Right cardiac atrium (tissue), 5 donors: ENCODE data around the gene KYAT1. TPM values are rescaled to one million over a fixed set of nuclear protein-coding genes. Genes with fewer than 3 reads are reported as not detected.
A peak's percentile ranks its signal among the peaks of the same experiment; 100 is the strongest.

Experiments used
- ATAC-seq, 2 donors: fragments of 200-7000 bp; cut with Tn5 transposase; one replicate each; pipeline versions ENCODE4 v1.8.0 to v1.9.1; 2020; ENCODE audit warnings: moderate library complexity in 2 of 2, mild to moderate bottlenecking in 1 of 2
- DNase-seq, 3 donors: peaks; one replicate each; pipeline ENCODE4 v3.0.0-alpha.2; 2020
- H3K27ac ChIP-seq: one replicate; pipeline ENCODE4 v1.5.1; 2013; ENCODE audit warnings: mild to moderate bottlenecking, low read length, control low read depth, moderate library complexity
- H3K27me3 ChIP-seq: one replicate; pipeline ENCODE4 v1.6.1; 2013; ENCODE audit not compliant: control insufficient read depth, insufficient read depth
- H3K4me1 ChIP-seq: one replicate; pipeline ENCODE4 v1.6.1; 2013; ENCODE audit warnings: low read length; ENCODE audit not compliant: control insufficient read depth, insufficient read depth
- H3K4me3 ChIP-seq: one replicate; pipeline ENCODE4 v1.5.1; 2013; ENCODE audit warnings: low read length, control low read depth
- H3K9me3 ChIP-seq: one replicate; pipeline ENCODE4 v1.6.1; 2013; ENCODE audit warnings: low read length; ENCODE audit not compliant: control insufficient read depth
- WGBS: extraction: QIAGEN DNeasy Blood & Tissue Kit; methylation state at CpG from one replicate; pipeline ENCODE4 v1.1.7; 2013; 5-methylcytosine and 5-hydroxymethylcytosine counted together
- intact Hi-C, 4 donors: fragments of 100-400 bp; cut with DNase I; formaldehyde crosslinking; loops; one replicate each; pipeline versions ENCODE4 v1.11.0 to v1.14.0; 2022 to 2023
- polyA plus RNA-seq: library from polyadenylated mRNA; stranded (reverse); fragments of 200-250 nt; gene quantifications from one replicate; pipeline ENCODE4 v1.2.3, GENCODE V29; 2013
- total RNA-seq, 4 donors: library from RNA; stranded (reverse); fragmentation: NEBNext Ultra II Directional; extraction: Animal tissue kit (Norgen Biotek cat#: 25700); gene quantifications; one replicate each; pipeline ENCODE4 v1.2.1, GENCODE V29; 2021
- donor health status: healthy with polysubstance abuse.
- donor health status: DM: no; HTN: yes; CAD: no.
- donor health status: DM: no; HTN: no; CAD: no.
- donor health status: DM: no; HTN: yes; CAD: no; lungs with severe emphysema.
- donor health status: DM: yes; HTN: yes; CAD: no.

The KYAT1 gene
- total and polyA plus RNA-seq, 5 donors = 10.1 to 18.0 (median 14.7) TPM

DNA sequence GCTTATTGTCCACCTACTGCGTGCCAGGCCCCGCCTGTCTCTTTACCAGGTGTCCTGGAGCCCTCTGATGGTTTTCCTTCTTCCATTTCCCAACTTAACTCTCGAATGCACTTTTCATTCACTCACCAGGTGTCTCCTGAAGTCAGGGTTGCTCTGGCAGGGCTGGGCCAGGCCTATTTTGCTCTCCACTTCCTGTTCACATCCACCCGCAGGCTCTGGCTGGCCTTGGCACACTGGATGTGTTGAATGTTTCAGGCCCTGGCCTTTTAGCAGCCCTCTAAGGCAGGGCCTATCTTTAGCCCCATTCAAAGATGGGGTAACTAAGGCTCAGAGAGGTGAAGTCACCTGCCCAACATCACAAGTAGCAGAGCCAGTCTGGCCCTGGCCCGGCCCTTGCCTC lies 16.6 kb upstream of the KYAT1 start:
- WGBS = 80% methylated on average over 5 of the region's 5 CpGs
- no peak overlapping the region for H3K4me3 ChIP-seq
- intact Hi-C loops = loop anchor here in 1 of 4 donors (5.0 kb wide), 1 partner anchor 611 kb away; no protein-coding TSS in a partner anchor
- DNase-seq = no peak
- no peaks in the 10 kb centered on the region for H3K9me3 ChIP-seq
- ATAC-seq = no peak
- no peaks in the 10 kb centered on the region for H3K27me3 ChIP-seq
- peaks cover 14% of the 10 kb centered on the region for H3K4me1 ChIP-seq
- H3K27ac ChIP-seq = peak overlapping the region; percentile 1

DNA sequence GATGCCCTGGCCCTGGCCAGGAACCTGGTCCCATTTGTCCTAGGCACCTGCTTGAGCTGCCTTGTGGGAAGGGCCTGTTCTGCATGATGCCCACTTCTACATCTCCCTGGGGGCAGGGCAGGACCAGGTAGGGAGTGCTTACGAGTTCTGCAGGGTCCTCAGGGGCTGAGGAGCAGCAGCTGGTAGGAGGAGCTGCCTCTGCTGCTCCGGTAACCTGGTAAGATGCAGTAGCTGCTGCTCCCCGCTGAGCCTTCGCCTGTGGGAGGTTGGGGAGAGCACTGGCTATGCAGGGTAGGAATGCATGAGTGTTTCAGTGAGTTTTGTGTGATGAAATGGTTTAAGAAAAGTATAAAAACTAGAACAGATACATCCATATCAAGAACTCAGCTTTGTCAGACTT lies 13.8 kb upstream of the KYAT1 start:
- no peaks in the 10 kb centered on the region for H3K27me3 ChIP-seq
- no peak overlapping the region for H3K27ac ChIP-seq
- intact Hi-C loops = loop anchor here in 1 of 4 donors (5.0 kb wide), 1 partner anchor 608 kb away; no protein-coding TSS in a partner anchor
- no peak overlapping the region for H3K4me3 ChIP-seq
- DNase-seq (peak in 1 of 3 donors; percentile 41), ATAC-seq (no peak)
- WGBS = 63% methylated on average over 4 of the region's 4 CpGs
- no peaks in the 10 kb centered on the region for H3K9me3 ChIP-seq
- peaks cover 25% of the 10 kb centered on the region for H3K4me1 ChIP-seq

DNA sequence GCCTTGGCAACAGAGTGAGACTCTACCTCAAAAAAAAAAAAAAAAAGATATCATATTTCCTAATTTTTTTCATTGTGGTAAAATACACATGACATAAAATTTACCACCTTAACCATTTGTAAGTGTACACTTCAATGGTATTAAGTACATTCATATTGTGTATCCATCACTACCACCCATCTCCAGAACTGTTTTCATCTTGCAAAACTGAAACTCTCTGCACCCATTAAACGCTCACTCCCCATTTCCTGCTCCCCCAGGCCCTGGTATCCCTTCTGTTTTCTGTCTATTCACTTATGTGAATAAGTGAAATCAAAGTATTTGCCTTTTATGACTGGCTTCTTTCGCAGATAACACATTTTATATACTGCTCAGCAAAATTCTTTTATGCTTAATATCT lies 13.0 kb upstream of the KYAT1 start:
- Histone ChIP-seq H3K27ac (no peak overlapping the region), H3K27me3 (no peaks in the 10 kb centered on the region), H3K4me3 (no peak overlapping the region), H3K4me1 (peaks cover 20% of the 10 kb centered on the region), H3K9me3 (no peaks in the 10 kb centered on the region)
- ATAC-seq = no peak
- WGBS = 80% methylated on average over 2 of the region's 2 CpGs
- no peak for DNase-seq
- intact Hi-C loops = loop anchor here in 1 of 4 donors (5.0 kb wide), 1 partner anchor 607 kb away; no protein-coding TSS in a partner anchor

DNA sequence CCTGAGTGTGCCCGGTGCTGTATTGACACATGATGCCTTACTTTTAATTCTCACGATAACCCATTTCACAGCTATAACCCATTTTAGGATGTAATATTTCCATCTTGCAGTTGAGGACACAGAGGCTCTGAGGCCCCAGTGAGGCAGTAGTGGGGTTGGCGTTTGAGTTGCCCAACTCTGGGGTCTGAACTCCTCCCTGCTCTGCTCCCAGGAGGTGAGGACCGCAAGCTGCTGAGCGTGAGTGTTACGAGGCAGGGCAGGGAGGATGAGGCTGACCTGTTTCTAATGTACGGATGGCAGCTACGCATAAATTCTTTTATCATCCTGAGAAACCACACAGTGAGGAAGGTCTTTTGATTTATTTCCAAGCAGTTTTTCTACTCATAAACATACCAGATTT lies 11.6 kb upstream of the KYAT1 start:
- DNase-seq (no peak), ATAC-seq (no peak)
- Histone ChIP-seq H3K4me3 (no peak overlapping the region), H3K27me3 (no peaks in the 10 kb centered on the region), H3K27ac (peak overlapping the region; percentile 33), H3K9me3 (no peaks in the 10 kb centered on the region), H3K4me1 (peaks cover 15% of the 10 kb centered on the region)
- intact Hi-C loops = no loop called here
- 82% methylated on average over 8 of the region's 8 CpGs for WGBS

DNA sequence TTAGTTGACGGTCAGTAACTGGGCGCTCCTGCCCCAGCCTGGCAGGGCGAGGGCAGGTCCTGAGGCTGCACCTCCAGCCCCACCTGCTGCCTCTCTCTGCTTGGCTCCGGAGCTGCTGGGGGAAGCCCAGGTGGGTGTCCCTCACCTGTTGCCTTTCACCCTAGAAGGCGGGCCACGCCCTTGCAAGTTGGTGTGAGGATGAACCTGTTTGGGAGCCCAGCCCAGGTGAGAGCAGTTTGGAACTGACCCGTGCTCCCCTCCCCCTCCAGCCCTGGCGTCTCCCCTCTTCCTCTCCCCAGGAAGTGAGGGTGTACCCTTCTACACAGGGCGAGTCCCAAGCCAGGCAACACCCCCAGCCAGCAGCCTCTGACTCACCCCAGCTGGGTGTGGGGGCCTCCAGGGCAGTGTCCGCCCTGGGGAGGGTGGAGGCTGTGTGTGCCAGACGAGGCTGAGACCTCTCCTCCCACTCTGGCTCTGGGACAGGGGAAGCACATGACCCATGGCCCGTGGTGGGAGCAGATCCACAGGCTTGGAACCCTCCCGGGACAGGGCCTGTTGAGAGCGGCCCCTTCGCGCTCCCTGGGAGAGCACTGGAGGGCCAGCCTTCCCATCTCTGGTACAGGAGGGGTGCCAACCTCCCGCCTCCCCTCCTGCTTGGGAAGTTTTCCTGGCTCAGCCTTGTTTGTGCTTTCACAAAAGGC lies 10.6 kb upstream of the KYAT1 start:
- Histone ChIP-seq H3K9me3 (no peaks in the 10 kb centered on the region), H3K4me1 (peaks cover 20% of the 10 kb centered on the region), H3K4me3 (no peak overlapping the region), H3K27ac (peak overlapping the region; percentile 33), H3K27me3 (no peaks in the 10 kb centered on the region)
- intact Hi-C loops = no loop called here
- peak; percentile 95 to 97 (median 96) for DNase-seq
- ATAC-seq = peak; percentile 97 to 98
- 39% methylated on average over 17 of the region's 17 CpGs for WGBS

DNA sequence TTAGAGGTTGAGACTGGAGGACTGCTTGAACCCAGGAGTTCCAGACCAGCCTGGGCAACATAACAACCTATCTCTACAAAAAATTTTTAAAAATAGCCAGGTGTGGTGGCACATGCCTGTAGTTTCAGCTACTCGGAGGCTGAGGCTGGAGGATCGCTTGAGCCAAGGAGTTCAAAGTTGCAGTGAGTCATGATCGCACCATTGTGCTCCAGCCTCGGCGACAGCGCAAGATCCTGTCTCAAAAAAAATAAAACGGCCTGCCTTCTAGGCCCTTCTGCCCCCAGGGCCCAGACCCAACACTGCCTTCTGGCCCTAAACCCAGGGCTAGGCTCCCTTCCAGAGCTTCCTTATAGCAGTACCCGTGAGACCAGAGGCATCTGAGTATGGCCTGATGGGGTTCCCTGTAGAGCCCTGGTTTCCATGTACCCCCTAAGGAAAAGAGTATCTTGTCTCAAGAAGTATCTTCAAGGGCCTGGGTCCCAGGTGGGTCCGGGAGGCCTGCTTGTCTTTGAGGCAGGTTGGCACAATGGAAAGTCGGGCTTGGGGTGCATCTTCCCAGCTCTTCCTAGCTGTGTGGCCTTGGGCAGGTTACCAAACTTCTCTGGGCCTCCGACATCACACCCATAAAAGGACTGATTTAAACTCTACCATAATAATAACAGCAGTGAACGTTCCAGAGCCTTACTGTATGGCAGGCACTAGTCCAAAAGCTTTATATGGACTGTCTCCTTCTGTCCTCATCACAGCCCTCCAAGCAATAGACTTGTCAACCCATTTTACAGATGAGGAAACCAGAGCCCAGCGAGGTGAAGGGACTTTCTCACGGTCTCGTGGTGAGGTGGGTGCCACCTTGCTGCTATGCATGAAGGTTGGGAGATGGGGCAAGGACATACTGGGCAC lies 9.8 kb upstream of the KYAT1 start:
- DNase-seq = no peak
- H3K4me3 ChIP-seq = no peak overlapping the region
- H3K27ac ChIP-seq = peak overlapping the region; percentile 19
- ATAC-seq = no peak
- H3K4me1 ChIP-seq = peaks cover 20% of the 10 kb centered on the region
- WGBS = 70% methylated on average over 15 of the region's 15 CpGs
- no peaks in the 10 kb centered on the region for H3K9me3 ChIP-seq
- intact Hi-C loops = no loop called here
- H3K27me3 ChIP-seq = no peaks in the 10 kb centered on the region

DNA sequence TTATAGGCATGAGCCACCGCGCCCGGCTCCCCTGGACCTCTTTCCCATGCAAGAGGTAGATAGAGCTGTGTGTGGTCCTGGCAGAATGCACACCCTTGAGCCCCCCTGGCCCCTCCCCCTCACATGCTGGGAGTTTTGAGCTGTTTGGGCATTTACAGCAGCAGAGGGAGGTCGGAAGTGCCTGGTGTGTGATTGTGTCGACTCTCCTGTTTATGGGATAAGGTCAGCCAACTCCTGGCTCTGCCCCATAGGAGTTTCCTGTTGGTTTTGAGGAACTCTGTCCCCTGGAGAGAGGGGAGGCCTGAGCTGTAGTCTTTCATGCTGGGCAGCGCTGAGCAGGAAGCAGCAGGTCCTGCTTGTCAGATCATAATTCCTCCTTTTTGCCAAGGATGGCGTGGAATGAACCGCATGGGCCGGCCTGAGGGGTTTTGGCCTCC lies 6.2 kb upstream of the KYAT1 start:
- WGBS = 43% methylated on average over 9 of the region's 9 CpGs
- no peaks in the 10 kb centered on the region for H3K27me3 ChIP-seq
- no peak overlapping the region for H3K4me3 ChIP-seq
- ATAC-seq = peak in 1 of 2 donors; percentile 16
- DNase-seq = peak in 1 of 3 donors; percentile 61
- peaks cover 27% of the 10 kb centered on the region for H3K4me1 ChIP-seq
- intact Hi-C loops = no loop called here
- peak overlapping the region; percentile 33 for H3K27ac ChIP-seq
- no peaks in the 10 kb centered on the region for H3K9me3 ChIP-seq

DNA sequence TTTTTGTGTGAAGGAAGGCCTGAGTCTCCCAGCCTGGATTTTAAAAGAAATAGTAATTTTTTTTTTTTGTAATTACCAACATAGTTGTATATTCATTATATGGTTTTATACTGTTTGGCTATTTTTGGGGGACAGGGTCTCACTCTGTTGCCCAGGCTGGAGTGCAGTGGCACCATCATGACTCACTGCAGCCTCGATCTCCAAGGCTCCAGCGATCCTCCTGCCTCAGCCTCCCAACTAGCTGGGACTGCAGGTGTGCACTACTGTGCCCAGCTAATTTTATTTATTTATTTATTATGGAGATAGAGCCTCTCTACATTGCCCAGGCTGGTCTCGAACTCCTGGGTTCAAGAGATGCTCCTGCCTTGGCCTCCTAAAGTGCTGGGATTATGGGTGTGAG lies 5.3 kb upstream of the KYAT1 start:
- peaks cover 22% of the 10 kb centered on the region for H3K4me1 ChIP-seq
- no peaks in the 10 kb centered on the region for H3K9me3 ChIP-seq
- ATAC-seq = no peak
- H3K4me3 ChIP-seq = no peak overlapping the region
- intact Hi-C loops = no loop called here
- DNase-seq = no peak
- no peak overlapping the region for H3K27ac ChIP-seq
- WGBS = 98% methylated on average over 3 of the region's 3 CpGs
- no peaks in the 10 kb centered on the region for H3K27me3 ChIP-seq

DNA sequence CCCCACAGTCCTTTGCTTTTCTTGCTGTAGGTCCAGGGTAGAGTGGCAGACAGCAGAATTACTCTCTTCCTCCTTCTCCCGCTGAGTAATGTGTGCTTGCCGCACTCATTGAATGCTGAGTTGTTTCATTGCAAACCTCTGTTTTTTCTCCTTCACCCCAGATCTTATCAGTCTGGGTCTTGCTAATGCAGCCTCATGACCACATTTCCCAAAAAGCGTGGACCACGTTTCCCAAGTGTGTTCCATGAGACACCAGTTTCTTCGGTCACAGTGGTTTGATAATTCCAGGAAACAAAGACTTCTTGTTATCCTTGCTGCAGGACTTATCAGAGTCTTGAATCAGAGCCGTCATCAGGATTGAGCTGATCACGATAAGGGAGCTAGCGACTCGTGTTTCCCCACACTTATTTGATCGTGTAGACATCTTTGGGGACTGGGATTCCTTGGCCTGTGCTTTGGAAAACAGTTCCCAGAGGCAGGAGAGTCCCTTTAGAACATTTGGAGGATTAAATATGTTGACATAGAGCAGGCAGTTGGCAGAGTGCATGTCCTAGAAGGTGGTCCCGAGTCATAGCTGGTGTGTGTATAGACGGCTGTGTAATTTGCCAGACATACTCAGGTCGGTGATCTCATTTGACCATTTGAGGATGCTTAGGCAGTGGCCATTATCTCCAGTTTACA lies 4.6 kb upstream of the KYAT1 start:
- intact Hi-C loops = no loop called here
- Histone ChIP-seq H3K4me1 (peaks cover 19% of the 10 kb centered on the region), H3K27me3 (no peaks in the 10 kb centered on the region), H3K9me3 (no peaks in the 10 kb centered on the region), H3K4me3 (no peak overlapping the region), H3K27ac (peak overlapping the region; percentile 44)
- ATAC-seq (no peak), DNase-seq (no peak)
- 47% methylated on average over 13 of the region's 13 CpGs for WGBS

DNA sequence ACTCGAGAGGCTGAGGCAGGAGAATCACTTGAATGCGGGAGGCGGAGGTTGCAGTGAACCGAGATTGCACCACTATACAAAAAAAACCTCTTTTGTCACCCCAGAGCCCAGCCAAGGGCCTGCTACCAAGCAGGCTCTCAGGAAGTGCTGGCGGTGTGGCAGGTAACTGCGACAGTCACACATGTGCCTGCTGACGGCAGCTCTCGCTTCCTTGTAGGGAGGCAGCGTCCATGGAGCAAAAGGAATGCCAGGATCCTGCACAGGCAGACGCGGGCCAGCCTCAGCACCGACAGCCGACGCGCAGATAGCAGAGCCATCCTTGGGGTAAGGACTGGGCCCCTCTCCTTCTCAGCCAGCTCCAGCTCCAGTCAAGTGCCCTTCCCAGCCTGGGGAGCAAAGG lies 4.0 kb upstream of the KYAT1 start:
- H3K27ac ChIP-seq = peak overlapping the region; percentile 44
- whole genome bisulfite sequencing = 60% methylated on average over 15 of the region's 15 CpGs

More for the DNA sequence above, 4.0 kb upstream of the KYAT1 start:
- H3K27me3 ChIP-seq = no peaks in the 10 kb centered on the region
- H3K4me1 ChIP-seq = peaks cover 18% of the 10 kb centered on the region
- H3K9me3 ChIP-seq = no peaks in the 10 kb centered on the region
- H3K4me3 ChIP-seq = no peak overlapping the region
- DNase-seq (no peak), ATAC-seq (no peak)
- intact Hi-C loops = no loop called here
